HepG2 (cell line): Measurements from ENCODE around the gene TASOR2. TPM values are rescaled to one million over a fixed set of nuclear protein-coding genes. Genes with fewer than 3 reads are reported as not detected.

Experiments
- AGO2 ChIP-seq: fragments of 200-400 bp; formaldehyde crosslinking; optimal IDR thresholded peaks from 2 replicates; pipeline ENCODE3; 2017; ENCODE audit warnings: mild to moderate bottlenecking, low read depth, low read length, moderate library complexity
- ETV6 ChIP-seq: sonication (generic); formaldehyde crosslinking; conservative IDR thresholded peaks from 2 replicates; pipeline ENCODE4 v1.4.0; 2020; ENCODE audit warnings: missing genetic modification reagents
- IKZF5 ChIP-seq: IDR thresholded peaks from 2 replicates; pipeline ENCODE4 v1.6.1; 2018; ENCODE audit warnings: missing genetic modification reagents, mild to moderate bottlenecking, missing compliant biosample characterization
- PLSCR1 ChIP-seq: sonication (generic); formaldehyde crosslinking; IDR thresholded peaks from 2 replicates; pipeline ENCODE4 v1.5.0; 2020; ENCODE audit warnings: missing genetic modification reagents, mild to moderate bottlenecking, borderline replicate concordance
- RBM39 ChIP-seq: fragments of 200-400 bp; formaldehyde crosslinking; IDR thresholded peaks from one replicate; pipeline ENCODE4 v1.6.1; 2018; ENCODE audit warnings: antibody characterized with exemption, mild to moderate bottlenecking, low read depth, low read length; ENCODE audit not compliant: poor library complexity, severe bottlenecking
- SMC3 ChIP-seq: IDR thresholded peaks from 2 replicates; pipeline ENCODE4 v1.6.1; 2011; ENCODE audit warnings: low read length, improper control_type of control experiment
- ZMAT5 ChIP-seq: sonication (generic); formaldehyde crosslinking; IDR thresholded peaks from 2 replicates; pipeline ENCODE4 v1.5.0; 2020; ENCODE audit warnings: mild to moderate bottlenecking, low read depth, missing genetic modification reagents, borderline replicate concordance
- ZNF235 ChIP-seq: sonication (generic); formaldehyde crosslinking; IDR thresholded peaks from 2 replicates; pipeline ENCODE4 v1.8.1; 2023; ENCODE audit warnings: mild to moderate bottlenecking, missing genetic modification reagents, borderline replicate concordance
- ZNF441 ChIP-seq: sonication (generic); formaldehyde crosslinking; IDR thresholded peaks from 2 replicates; pipeline ENCODE4 v1.7.0; 2021; ENCODE audit warnings: missing genetic modification reagents, borderline replicate concordance
- ZNF883 ChIP-seq: sonication (generic); formaldehyde crosslinking; IDR thresholded peaks from 2 replicates; pipeline ENCODE4 v1.5.1; 2020; ENCODE audit warnings: mild to moderate bottlenecking, missing genetic modification reagents; ENCODE audit errors: not compliant biosample characterization
- polyA plus RNA-seq, 8 experiments: library from polyadenylated mRNA; depleted of rRNA in 3 of 8; stranded (reverse) in 7 of 8; unstranded in 1 of 8; fragments of >200 nt; fragmentation: Illumina TruSeq in 4 of 8; extraction: Trizol in 4 of 8; gene quantifications; 2 replicates each; pipeline versions ENCODE4 v1.2.1 to v1.2.3, GENCODE V29; 2011 to 2016; ENCODE audit warnings: low read depth in 4 of 8, missing spikeins in 1 of 8, mixed read lengths in 1 of 8; ENCODE audit not compliant: insufficient read depth in 1 of 8
- total RNA-seq, 5 experiments: library from RNA; depleted of rRNA; stranded (reverse); fragments of >200 nt; fragmentation: Illumina TruSeq; extraction: Trizol; gene quantifications; 2 replicates each; pipeline ENCODE4 v1.2.3, GENCODE V29; 2016; ENCODE audit warnings: low read depth in 1 of 5
- TF ChIP-seq, protein P1 (sequence below): sonication (generic); formaldehyde crosslinking; IDR thresholded peaks from 2 replicates; pipeline ENCODE4 v1.4.0; 2020; ENCODE audit warnings: missing genetic modification reagents
- TF ChIP-seq, protein P2 (sequence below), 2 experiments: fragments of 450-650 bp in 1 of 2; sonication (generic) in 1 of 2; formaldehyde crosslinking in 1 of 2; IDR thresholded peaks; 2 replicates each; pipeline versions ENCODE4 v1.6.1 to v1.8.0; 2016 to 2022; ENCODE audit warnings: antibody characterized with exemption in 1 of 2, mild to moderate bottlenecking in 1 of 2, missing genetic modification reagents in 1 of 2

The TASOR2 gene
- total and polyA plus RNA-seq, 2 of the 13 experiments (the other 11 are each of a cell fraction or from before 2014, with no cell fraction given), result 24.2 to 55.3 TPM

DNA sequence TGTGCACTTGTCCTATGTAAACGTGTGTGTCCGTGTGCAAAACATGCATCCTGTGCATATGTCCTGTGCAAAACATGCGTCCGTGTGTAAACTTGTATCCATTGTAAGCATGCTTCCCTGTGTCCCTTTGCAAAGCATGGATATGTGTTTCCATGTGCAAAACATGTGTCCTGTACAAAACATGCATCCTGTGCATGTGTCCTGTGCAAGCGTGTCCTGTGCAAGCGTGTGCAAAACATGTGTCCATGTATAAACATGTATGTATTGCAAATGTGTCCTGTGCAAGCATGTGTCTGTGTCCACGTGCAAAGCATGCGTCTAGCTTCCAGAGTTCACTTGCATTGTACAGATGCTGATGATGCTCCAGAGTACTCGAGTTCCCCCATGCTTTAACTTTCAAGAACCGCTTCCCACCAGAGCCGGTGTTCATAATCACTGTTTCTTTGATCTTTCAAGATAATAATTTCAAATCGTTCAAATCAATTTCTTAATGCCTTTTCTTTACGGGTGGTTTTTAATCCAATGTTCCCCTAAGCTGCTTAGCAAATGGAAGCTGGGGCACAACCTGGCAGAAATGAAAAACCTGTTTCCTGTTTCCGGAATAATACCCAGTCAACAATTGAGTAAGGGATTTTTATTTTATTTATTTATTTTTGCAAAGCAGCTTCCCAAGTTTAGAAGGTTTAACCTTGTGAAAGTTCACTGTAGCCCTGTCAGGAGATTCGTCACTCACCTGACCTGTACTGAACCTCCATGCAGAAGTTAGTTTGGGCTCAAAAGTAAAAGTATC, 17.6 kb upstream of the TASOR2 start (continued):
- no peak for TF ChIP-seq ZNF883 (CRISPR knock-in tag)
- TF ChIP-seq ZMAT5 (CRISPR knock-in tag), result no peak
- TF ChIP-seq RBM39, result no peak
- TF ChIP-seq IKZF5, result no peak
- TF ChIP-seq AGO2, result no peak
- no peak for TF ChIP-seq ETV6 (CRISPR knock-in tag)
- TF ChIP-seq, protein P1, sequence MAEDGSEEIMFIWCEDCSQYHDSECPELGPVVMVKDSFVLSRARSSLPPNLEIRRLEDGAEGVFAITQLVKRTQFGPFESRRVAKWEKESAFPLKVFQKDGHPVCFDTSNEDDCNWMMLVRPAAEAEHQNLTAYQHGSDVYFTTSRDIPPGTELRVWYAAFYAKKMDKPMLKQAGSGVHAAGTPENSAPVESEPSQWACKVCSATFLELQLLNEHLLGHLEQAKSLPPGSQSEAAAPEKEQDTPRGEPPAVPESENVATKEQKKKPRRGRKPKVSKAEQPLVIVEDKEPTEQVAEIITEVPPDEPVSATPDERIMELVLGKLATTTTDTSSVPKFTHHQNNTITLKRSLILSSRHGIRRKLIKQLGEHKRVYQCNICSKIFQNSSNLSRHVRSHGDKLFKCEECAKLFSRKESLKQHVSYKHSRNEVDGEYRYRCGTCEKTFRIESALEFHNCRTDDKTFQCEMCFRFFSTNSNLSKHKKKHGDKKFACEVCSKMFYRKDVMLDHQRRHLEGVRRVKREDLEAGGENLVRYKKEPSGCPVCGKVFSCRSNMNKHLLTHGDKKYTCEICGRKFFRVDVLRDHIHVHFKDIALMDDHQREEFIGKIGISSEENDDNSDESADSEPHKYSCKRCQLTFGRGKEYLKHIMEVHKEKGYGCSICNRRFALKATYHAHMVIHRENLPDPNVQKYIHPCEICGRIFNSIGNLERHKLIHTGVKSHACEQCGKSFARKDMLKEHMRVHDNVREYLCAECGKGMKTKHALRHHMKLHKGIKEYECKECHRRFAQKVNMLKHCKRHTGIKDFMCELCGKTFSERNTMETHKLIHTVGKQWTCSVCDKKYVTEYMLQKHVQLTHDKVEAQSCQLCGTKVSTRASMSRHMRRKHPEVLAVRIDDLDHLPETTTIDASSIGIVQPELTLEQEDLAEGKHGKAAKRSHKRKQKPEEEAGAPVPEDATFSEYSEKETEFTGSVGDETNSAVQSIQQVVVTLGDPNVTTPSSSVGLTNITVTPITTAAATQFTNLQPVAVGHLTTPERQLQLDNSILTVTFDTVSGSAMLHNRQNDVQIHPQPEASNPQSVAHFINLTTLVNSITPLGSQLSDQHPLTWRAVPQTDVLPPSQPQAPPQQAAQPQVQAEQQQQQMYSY (CRISPR knock-in tag), result no peak
- TF ChIP-seq ZNF441 (CRISPR knock-in tag), result peak; percentile 83
- TF ChIP-seq ZNF235 (CRISPR knock-in tag), result no peak
- TF ChIP-seq SMC3, result no peak
- no peak for TF ChIP-seq PLSCR1 (CRISPR knock-in tag)
- TF ChIP-seq, protein P2, sequence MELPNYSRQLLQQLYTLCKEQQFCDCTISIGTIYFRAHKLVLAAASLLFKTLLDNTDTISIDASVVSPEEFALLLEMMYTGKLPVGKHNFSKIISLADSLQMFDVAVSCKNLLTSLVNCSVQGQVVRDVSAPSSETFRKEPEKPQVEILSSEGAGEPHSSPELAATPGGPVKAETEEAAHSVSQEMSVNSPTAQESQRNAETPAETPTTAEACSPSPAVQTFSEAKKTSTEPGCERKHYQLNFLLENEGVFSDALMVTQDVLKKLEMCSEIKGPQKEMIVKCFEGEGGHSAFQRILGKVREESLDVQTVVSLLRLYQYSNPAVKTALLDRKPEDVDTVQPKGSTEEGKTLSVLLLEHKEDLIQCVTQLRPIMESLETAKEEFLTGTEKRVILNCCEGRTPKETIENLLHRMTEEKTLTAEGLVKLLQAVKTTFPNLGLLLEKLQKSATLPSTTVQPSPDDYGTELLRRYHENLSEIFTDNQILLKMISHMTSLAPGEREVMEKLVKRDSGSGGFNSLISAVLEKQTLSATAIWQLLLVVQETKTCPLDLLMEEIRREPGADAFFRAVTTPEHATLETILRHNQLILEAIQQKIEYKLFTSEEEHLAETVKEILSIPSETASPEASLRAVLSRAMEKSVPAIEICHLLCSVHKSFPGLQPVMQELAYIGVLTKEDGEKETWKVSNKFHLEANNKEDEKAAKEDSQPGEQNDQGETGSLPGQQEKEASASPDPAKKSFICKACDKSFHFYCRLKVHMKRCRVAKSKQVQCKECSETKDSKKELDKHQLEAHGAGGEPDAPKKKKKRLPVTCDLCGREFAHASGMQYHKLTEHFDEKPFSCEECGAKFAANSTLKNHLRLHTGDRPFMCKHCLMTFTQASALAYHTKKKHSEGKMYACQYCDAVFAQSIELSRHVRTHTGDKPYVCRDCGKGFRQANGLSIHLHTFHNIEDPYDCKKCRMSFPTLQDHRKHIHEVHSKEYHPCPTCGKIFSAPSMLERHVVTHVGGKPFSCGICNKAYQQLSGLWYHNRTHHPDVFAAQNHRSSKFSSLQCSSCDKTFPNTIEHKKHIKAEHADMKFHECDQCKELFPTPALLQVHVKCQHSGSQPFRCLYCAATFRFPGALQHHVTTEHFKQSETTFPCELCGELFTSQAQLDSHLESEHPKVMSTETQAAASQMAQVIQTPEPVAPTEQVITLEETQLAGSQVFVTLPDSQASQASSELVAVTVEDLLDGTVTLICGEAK (IDR thresholded peaks at IDR 0.05), result no peak
- TF ChIP-seq, protein P2 (CRISPR knock-in tag; IDR thresholded peaks at IDR 0.05), result no peak
